ENCODE measurements around the gene HLX.

The HLX gene, protein sequence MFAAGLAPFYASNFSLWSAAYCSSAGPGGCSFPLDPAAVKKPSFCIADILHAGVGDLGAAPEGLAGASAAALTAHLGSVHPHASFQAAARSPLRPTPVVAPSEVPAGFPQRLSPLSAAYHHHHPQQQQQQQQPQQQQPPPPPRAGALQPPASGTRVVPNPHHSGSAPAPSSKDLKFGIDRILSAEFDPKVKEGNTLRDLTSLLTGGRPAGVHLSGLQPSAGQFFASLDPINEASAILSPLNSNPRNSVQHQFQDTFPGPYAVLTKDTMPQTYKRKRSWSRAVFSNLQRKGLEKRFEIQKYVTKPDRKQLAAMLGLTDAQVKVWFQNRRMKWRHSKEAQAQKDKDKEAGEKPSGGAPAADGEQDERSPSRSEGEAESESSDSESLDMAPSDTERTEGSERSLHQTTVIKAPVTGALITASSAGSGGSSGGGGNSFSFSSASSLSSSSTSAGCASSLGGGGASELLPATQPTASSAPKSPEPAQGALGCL

DNA sequence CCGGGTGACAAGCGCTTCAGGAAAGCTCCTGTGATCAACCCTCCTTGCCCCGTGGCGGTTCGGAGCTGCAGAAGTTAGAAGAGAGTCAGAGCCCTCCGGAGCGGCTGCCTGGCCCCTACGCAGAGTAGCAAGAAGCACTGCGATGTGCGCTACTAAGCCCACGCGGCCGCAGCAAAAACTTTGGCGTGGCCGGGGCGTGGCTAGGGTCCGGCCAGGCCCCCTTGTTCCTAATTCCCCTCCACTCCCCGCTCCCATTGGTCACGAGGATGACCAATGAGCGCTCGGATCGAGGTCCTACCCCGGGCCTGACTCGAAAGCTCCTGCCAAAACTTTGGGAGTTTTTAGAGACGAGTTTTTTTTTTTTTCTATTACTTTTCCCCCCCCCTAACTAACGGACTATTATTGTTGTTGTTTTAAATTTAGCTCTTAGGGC lies at the start of gene HLX:
Gene HLX (plus strand): TSS at position 368 of the 433 bp plus-strand sequence. CDS start 415 bp downstream, outside the sequence.
- DNase-seq = no peak

DNA sequence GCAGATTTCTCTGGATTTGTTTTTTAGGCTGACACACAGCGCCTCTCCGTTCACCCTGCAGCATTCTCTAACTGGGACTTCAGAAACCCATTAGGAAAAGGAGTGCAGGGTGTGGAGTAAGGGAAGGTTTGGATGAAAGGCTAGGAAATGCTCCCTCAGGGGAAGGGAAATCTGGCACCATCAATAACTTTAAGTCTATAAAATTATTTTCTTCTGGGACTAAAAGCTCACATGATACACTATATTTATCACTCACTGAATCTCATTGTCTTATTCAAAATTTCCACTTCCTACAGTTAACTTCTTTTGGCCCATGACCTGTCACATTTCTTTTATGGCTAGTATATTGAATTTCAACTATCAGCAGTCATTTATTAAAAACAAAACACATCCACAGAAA lies 45.8 kb upstream of the HLX start:
- DNase-seq = no peak

DNA sequence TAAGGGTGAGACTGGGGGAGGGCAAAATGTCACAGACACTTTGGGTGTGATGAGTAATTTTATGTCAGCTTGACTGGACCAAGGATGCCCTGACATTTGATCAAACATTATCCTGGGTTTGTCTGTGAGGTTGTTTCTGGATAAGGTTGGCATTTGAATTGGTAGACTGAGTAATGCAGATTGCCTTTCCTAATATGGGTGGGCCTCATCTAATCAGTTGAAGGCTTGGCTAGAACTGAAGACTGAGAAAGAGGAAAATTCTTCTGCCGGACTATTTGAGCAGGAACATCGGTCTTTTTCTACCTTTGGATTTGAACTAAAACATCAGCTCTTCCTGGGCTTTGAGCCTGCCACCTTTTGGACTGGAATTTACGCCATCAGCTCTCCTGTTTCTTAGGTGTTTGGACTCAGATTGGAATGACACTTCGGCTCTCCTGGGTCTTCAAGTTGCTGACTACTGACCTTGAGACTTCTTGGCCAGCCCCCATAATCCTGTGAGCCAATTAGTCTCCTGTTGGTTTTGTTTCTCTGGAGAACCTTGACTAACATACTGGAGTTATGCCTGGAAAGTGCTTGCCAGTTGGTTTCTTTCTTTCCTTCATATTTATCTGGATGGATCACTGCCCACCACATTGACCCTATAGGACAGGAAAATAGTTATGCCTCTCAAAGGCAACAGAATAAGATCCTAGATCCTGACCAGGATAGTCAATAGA lies 44.9 kb upstream of the HLX start:
- no peak for DNase-seq

DNA sequence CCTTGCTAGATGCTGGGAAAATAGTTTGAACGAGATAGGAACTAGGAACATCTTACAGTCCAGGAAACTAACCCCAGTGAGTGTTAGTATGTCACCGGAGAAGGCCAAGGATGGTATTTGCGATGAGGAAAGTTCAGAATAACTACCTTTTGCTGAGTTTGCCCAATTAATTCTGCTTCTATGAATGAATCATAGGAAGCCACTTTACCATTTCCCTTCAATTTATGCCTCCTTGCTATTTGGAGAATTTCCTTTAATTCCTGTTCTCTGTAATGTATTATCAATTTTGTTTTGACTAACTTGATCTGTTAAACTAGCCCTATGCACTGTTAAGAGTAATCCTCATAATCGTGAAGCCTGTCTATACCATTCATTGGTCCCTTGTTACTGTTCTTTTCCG lies 40.7 kb upstream of the HLX start:
- no peak for DNase-seq

DNA sequence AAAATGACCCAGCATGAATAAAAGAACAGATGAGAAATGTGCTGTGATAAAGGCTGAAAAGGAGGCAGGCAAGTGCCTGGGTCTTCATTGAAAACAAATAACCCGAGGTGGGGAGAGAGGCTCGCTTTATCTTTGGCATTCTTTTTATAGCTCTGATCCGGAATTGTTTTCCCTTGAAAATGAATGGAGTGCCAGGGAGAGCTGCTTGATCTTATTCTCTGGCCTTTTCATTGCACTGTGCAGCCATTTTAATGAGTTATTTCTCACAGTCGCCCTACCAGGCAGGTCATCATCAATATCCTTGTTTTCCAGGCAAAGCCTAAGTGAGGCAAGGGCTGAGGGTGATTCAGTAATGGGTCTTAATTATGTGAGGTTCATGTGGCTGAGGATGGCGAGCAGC lies 39.8 kb upstream of the HLX start:
- DNase-seq = no peak

DNA sequence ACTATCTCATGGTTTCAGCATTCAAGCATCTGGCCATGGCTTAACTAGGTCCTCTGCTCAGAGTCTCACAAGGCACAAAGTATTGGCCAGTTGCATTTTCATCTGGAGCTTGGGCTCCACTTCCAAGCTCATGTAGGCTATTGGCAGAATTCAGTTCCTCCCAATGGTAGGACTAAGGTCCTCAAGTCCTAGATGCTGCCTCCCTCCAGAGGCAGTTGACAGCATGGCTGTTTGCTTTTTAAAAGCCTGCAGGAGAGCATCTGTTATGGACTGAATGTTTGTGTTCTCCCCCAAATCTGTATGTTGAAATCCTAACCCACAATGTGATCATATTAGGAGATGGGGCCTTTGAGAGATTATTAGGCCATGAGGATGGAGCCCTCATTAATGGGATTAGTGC lies 38.0 kb upstream of the HLX start:
- DNase-seq = no peak

DNA sequence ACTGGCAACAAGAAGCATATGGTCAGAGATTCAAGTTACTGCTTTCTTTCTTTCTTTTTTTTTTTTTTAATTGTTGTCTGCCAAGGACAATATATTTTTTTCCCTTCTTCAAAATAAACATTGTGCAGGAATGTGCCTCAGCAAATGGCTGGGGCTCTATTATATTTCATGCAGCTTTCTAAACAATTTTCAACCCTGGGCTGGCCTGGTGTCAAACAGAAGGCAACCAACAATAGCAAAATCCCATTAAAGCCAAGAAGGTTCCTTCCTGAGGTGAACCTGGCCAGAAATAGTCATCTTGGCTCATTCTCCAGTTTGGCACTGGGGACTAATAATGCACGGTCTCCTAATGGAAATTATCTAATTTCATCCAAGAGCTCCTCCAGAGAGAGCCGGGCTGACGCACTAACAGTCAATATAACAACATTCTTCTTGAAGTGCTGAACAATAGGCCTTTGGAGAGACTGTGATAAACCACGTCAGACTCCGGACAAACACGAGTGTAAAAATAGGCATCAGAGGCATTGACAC lies 35.7 kb upstream of the HLX start:
- DNase-seq = no peak

DNA sequence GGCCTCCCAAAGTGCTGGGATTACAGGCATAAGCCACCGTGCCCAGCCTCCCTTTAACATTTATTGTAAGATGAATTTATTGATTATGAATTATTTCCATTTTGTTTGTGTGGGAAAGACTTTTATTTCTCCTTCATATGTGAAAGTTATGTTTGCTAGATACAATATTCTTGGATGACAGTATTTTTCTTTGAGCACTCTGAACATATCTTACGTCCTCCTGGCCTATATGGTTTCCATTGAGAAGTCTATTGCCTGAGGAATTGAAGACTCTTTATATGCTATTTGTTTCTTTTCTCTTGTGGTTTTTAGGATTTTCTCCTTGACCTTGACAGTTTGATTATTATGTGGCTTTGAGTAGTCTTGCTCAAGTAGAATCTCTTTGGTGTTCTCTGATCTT lies 26.8 kb upstream of the HLX start:
- no peak for DNase-seq

DNA sequence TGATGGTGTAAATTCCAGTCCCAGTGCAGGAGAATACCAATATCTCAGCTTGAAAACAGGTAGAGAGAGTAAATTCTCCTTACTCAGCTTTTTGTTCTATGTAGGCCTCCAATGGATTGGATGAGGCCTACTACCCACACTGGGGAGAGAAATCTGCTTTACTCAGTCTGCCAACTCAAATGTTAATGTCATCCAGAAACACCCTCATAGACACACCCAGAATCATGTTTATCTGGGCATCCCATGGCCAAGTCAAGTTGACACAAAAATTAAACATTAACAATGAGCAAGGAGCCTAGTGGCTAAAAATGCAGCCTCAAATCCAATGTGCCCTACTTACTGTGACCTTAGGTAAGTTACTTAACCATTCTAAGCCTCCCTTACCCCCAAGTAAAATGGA lies 6.9 kb upstream of the HLX start:
- DNase-seq = no peak

DNA sequence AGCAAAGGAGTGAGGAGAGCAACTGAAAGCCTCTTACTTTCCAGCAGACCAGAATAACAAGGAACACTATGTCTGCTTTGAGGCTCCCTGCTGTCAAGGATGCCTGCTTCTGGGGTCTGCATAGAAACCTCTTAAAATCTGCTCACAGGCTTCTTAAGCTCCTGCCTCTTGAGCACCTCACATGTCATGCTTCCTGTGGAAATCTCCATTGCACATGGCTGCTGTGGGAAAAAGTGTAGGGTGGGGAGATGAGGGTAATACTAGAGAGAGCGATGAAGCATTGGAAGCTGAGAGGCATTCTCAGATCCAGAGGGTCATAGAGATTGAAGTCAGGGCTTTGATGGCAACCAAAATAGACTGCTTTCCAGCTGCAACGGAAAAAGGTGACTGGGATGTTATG lies 6.2 kb upstream of the HLX start:
- DNase-seq = no peak

DNA sequence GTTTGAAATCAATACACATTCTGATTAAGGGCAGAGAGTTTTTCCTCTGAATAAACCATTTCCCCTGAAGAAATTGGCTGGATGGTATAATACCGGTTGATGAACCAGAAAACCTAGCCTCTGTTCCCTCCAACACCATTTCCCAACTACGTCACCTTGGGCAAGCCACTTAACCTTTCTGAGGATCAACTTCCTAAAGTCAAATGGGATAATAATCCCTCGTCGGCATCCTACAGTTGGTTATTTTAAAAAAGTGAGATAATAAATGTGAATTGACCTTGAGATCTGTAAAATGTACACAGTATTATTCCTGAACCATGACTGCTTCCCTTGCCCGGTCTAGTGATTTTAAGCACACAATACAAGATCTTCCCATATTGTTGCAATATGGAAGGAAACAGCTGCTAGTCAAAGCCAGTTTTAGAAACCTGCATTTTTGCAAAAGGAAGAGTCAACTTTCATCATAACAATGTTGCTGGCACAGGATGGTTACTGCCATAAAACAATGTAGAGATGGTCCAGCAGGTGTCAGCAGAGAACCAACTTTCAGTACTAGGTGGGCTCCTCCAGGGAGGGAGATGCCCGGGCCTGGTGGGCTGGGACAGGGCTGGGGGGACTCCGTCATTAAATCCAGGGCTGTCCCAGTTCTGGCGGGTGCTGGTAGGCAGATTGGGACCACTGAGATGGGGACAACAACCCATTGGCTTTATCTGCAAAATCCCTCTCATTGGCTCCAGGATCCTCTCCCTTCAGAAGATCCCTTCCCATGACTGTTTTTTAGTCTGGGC lies 5.2 kb upstream of the HLX start:
- DNase-seq = no peak

DNA sequence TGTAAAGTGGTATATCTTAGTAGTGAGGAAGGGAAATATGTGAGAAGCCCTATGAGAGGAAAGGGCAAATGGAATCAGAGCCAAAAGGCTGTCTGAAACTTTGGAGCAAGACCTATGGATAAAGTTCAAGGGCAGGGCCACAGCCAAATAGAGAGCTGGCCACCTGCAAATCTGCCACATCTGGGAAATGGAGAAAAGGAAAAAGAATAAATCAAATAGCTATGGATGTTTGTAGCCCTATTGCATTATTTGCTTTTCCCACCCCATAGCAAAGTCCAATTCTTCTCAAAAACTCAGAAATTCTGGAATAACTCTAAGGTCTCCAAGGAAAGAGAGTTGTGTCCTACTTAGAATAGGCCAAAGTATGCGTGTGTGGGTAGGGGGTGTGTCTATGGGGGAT lies 4.0 kb upstream of the HLX start:
- no peak for DNase-seq

DNA sequence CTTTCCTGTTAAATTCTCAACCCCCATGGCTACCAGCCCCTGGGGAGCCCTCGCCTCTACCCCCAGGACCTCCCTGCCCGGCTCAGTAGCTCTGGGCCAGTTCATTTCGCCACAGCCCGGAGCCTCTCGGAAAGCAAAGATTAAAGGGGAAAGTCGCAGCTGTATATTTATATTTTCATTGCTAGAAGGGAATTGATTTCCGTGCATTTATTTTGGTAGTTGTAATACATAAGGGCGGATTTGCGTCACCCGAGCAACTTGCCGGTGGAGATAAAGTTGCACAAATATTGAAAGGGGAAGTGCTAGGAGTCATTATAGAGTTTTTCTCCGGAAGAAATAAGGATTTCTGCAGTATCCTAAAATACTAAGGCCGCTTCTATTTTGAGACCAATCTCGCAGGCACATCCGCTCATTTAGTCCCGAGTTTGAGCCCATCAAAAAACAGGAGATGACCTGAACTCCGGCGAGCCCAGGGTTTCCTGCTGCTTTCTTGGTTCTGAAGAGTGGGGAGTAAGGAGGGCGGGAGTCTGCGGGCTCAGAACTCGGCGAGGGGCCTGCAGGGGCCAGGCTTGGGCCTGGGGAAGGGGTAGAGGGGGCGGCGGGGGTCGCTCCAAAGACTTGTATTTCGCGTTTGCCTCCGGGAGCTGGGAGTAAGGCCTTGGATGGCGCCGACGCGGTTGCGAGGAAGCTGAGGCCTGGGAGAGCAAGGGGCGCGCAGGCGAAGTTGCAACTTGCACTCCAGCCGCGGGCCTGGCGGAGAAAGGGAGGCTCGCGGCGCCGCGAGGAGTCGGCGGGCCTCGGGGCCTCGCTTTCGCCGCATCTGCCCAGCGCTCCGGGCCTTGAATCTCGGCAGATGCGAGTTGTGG lies 2.5 kb upstream of the HLX start:
- no peak for DNase-seq

DNA sequence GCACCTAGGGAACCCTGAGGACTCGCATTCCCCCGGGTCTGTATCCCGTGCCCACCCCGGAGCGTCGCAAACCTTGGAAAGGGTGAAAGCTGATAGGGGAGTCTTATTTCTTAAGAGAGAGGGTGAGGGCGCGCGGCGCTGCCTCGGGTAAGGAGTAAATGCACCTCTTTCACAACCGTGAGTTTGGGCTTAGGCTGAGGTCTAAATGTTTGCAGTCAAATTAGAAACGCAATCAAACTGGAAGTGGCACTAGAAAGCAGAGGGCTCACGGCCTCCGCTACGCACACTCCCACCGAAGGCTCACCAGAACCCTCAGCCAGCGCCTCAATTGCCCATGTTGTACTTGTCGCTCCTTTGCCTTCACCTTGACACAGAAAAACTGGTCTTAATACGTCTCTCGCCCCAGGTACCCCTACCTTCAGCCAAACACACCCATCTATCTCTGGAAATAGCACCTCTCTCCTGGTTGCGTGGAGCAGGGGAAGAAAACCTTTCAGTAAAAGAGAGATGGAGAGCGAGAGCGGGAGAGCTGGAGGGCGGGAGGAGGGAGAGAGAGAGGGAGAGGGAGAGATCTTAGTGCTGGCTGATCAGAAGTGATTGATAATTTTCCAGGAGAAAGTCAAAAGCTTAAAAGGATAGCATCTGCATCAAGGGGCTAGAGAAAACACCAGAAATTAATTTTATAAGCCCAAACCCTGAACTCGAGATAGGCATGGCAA lies 1.7 kb upstream of the HLX start:
- DNase-seq = no peak

DNA sequence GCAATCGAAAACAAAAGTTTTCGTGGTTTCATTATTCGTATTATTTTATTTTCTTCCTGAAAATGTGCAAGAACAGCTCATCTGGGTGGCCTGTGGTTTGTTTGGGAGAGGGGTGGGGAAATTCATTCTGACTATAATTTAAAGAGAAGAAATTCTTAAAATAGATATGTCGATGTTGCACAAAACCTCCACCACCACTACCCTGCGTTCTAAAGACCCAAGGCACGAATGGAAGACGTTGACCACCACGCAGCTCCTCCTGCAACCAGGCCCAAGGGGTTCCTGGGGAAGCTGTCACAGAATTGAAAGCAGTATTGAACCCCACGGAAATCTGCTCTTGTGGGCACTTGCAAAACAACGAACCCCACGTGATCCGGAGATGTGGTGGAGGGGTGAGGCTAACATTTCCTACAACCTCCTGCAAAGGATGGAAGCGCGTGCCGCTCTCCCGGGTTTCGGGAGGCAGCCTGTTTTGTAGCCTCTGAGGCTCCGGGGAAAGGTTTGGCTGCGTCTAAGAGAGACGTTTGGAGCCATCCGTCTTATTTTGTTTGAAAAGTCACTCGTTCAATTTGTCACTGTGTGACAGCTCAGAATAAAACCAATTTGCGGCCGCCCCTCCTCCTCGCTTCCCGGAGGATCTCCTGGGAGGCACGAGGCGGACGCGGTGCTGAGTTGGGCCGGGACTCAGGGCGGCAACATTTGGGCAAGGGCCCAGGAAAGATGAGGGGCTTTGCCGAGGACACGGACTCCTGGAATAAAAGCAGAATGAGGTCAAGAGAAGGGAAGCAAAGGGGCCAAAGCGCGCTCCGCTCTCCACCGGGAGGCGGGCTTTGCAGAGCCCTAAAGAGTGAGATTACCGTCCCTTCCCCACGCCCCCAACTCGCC lies 810 bp upstream of the HLX start:
- no peak for DNase-seq

DNA sequence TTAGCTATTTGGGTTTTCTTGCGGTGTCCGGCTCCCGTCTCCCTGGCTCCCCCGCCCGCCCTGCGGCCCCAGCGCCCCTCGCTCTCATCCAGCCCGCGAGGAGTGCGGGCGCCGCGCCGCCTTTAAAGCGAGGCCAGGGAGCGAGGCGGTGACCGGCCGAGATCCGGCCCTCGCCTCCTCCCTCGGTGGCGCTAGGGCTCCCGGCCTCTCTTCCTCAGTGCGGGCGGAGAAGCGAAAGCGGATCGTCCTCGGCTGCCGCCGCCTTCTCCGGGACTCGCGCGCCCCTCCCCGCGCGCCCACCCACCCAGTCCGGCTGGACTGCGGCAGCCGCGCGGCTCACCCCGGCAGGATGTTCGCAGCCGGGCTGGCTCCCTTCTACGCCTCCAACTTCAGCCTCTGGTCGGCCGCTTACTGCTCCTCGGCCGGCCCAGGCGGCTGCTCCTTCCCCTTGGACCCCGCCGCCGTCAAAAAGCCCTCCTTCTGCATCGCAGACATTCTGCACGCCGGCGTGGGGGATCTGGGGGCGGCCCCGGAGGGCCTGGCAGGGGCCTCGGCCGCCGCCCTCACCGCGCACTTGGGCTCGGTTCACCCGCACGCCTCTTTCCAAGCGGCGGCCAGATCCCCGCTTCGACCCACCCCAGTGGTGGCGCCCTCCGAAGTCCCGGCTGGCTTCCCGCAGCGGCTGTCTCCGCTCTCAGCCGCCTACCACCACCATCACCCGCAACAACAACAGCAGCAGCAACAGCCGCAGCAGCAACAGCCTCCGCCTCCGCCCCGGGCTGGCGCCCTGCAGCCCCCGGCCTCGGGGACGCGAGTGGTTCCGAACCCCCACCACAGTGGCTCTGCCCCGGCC lies 492 bp downstream of the HLX start:
- no peak for DNase-seq

DNA sequence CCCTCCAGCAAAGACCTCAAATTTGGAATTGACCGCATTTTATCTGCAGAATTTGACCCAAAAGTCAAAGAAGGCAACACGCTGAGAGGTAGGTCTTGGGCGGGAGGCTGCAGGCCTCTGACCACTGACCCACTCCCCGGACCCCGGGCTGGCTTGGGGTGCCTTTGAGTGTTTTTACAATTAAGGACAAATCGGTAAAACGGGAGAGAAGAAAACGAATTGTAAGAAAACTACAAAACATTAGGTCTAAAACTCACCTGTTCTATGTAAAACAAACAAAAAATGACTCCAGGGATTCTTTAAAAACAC lies 1.1 kb downstream of the HLX start:
- no peak for DNase-seq

DNA sequence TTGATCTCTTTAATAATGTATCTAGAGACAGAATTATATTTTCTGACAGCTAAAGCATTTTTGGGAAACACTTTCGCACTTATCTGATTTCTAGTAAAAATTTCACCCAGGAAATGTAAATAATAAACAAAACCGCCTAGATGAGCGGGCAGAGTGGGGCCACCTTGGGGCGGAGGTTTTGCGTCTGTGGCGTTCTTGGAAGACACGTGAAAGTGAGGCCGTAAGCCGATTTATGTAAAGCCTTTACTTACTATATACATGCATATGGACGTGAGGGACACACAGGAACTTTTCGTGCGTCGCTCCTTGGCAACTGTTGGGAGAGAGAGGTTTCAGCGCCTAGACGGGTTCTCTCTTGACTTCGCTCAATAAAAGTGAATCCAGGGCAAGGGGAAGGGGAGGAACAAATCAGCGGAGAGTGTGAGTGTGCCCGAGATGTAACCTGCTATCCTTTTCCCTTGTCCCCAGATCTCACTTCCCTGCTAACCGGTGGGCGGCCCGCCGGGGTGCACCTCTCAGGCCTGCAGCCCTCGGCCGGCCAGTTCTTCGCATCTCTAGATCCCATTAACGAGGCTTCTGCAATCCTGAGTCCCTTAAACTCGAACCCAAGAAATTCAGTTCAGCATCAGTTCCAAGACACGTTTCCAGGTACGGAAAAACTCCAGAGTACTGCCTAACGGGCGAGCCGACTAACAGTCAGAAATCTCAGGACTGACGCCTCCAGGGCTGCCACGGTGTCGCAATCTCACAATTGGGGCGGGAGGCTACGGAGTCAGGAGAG lies 1.7 kb downstream of the HLX start:
- no peak for DNase-seq
